ENCODE results near the gene LIPE. TPM values are rescaled to one million over a fixed set of nuclear protein-coding genes. Genes with fewer than 3 reads are reported as not detected.

Gene LIPE
- polyA plus RNA-seq, 1 experiment = 3.3 TPM

DNA sequence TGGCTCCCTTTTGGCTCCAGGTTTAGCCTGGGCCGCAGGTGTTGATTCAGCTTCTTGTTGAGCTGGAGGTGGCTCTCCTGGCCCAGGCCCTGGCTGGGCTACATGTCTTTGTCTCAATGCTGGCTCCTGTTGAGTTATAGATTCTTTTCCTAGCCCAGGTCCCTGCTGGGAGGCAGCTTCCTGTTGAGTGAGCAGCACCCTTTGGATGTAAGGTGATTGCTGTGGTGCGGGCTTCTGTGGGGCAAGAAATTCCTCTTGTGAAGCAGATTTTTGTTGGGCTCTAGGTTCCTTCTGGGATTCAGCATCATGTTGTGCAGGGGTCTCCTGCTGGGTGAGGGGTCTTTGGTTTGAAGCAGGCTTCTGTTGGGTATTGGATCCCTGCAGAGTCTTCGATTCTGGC, 545 bp downstream of the LIPE start:
- no peak overlapping the region for H3K4me3 ChIP-seq (ENCODE audit: low read depth, low read length)
- no peaks in the 10 kb centered on the region for H3K27me3 ChIP-seq (ENCODE audit: control insufficient read depth, insufficient read depth, low read length)
- DNase-seq (ENCODE audit: low read depth) = no peak
- ChIA-PET CTCF (interaction anchor here (0.5 to 3.6 kb wide), 3 partner anchors 12 to 139 kb away, joined by 5 to 13 read pairs (median 6); no protein-coding TSS in a partner anchor), POLR2A (no interaction called here)
- TF ChIP-seq, protein P1, sequence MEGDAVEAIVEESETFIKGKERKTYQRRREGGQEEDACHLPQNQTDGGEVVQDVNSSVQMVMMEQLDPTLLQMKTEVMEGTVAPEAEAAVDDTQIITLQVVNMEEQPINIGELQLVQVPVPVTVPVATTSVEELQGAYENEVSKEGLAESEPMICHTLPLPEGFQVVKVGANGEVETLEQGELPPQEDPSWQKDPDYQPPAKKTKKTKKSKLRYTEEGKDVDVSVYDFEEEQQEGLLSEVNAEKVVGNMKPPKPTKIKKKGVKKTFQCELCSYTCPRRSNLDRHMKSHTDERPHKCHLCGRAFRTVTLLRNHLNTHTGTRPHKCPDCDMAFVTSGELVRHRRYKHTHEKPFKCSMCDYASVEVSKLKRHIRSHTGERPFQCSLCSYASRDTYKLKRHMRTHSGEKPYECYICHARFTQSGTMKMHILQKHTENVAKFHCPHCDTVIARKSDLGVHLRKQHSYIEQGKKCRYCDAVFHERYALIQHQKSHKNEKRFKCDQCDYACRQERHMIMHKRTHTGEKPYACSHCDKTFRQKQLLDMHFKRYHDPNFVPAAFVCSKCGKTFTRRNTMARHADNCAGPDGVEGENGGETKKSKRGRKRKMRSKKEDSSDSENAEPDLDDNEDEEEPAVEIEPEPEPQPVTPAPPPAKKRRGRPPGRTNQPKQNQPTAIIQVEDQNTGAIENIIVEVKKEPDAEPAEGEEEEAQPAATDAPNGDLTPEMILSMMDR (IDR thresholded peaks at IDR 0.05; ENCODE audit: insufficient read depth, low read depth, low read length) = no peak
- H3K36me3 ChIP-seq (ENCODE audit: control insufficient read depth, insufficient read depth, low read length) = no peaks in the 10 kb centered on the region

DNA sequence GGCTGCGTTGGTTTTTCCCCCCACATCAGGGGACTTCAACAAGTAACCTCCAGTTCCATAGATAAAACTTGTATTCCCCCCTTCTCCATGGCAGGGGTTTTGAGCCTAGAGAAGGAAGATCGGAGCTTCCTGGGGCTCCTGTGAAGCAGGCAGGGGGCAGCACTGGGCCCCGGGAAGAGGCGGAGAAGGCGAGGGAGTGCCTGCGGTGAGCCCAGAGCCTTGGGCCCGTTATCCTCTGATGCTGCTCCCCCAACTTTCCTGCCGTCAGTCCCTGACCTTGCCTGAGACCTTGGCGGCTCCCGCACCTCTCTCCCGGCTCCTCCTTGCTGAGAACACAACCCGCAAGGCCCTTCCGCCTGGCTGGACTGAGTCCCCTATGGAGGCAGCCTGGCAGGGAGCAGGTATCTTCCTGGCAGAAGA, 2.5 kb downstream of the LIPE start:
- Histone ChIP-seq H3K36me3 (ENCODE audit: control insufficient read depth, insufficient read depth, low read length) (no peaks in the 10 kb centered on the region), H3K27me3 (ENCODE audit: control insufficient read depth, insufficient read depth, low read length) (no peaks in the 10 kb centered on the region), H3K4me3 (ENCODE audit: low read depth, low read length) (no peak overlapping the region)
- ChIA-PET POLR2A (no interaction called here), CTCF (interaction anchor here (0.8 to 2.7 kb wide), 4 partner anchors 9 to 16 kb away, joined by 4 to 15 read pairs (median 4); no protein-coding TSS in a partner anchor)
- TF ChIP-seq, protein P1 (IDR thresholded peaks at IDR 0.05; ENCODE audit: insufficient read depth, low read depth, low read length) = no peak
- DNase-seq (ENCODE audit: low read depth) = no peak

DNA sequence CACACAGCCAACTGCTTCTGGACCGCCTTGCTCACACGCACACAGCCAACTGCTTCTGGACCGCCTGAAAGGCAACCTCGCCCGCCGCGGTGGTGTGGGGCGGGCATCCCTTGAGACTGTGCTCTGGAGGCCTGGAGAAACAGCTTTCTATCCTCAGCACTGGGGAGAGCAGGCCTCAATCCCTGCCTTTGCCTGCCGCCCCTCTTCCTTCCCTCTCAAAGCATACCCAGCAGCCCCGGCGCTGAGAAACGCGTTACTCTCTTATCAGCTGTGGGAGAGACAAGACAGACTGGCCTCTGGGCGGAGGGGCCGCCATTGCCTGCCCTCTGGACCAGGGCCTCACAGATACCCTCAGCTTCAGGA, 2.9 kb downstream of the LIPE start:
- no peak overlapping the region for H3K4me3 ChIP-seq (ENCODE audit: low read depth, low read length)
- CTCF ChIA-PET = interaction anchor here (0.8 to 2.7 kb wide), 5 partner anchors 9 to 16 kb away, joined by 4 to 15 read pairs (median 4); no protein-coding TSS in a partner anchor
- no peaks in the 10 kb centered on the region for H3K36me3 ChIP-seq (ENCODE audit: control insufficient read depth, insufficient read depth, low read length)
- no peaks in the 10 kb centered on the region for H3K27me3 ChIP-seq (ENCODE audit: control insufficient read depth, insufficient read depth, low read length)
- no peak for DNase-seq (ENCODE audit: low read depth)
- POLR2A ChIA-PET = no interaction called here
- TF ChIP-seq, protein P1 (IDR thresholded peaks at IDR 0.05; ENCODE audit: insufficient read depth, low read depth, low read length) = no peak

DNA sequence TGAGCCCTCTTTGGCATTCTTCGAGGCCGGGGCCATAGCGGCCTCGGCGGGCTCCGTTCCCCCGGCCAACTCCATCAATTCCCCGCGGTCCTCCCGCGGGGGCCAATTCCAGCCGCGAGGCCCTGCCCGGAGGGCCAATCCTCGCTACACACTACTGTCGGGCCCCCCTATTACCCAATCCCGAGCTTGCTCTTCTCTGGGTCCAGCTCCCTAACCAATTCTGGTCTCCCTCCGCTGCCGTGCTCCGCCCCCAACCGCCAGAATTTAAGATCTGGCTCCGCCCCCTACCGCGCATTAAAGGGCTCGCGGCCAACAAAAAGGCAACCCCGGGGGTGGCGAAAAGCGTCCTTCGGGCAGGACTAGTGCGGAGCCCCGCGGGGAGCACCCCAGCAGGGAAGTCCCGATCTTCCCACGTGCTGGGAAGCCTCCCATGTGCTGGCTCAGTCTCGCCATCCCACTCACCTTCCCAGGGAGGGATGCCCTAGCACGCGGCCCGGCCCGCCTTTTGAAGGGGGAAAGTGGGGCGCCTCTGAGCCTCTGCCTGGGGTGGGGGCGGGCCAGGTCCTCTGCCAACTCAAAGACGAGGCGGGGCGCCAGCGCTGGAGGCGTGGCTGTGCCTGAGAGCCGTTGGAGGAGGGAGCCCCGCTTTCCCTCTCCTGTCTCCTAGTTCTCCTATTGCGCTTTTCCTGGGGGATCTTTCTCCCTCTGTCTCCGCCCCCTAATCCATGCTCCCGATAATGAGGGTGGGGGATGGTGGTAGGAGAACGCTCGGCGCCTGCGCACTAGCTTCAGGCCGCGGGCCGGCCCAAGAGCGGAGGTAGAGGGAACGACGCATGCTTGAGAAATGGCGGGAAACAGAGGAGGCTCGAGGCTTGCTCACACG, 3.5 kb downstream of the LIPE start:
- CTCF ChIA-PET = interaction anchor here (0.5 to 2.7 kb wide), 9 partner anchors 10 to 675 kb away, joined by 3 to 15 read pairs (median 4); no protein-coding TSS in a partner anchor
- TF ChIP-seq, protein P1 (IDR thresholded peaks at IDR 0.05; ENCODE audit: insufficient read depth, low read depth, low read length) = no peak
- H3K27me3 ChIP-seq (ENCODE audit: control insufficient read depth, insufficient read depth, low read length) = no peaks in the 10 kb centered on the region

DNA sequence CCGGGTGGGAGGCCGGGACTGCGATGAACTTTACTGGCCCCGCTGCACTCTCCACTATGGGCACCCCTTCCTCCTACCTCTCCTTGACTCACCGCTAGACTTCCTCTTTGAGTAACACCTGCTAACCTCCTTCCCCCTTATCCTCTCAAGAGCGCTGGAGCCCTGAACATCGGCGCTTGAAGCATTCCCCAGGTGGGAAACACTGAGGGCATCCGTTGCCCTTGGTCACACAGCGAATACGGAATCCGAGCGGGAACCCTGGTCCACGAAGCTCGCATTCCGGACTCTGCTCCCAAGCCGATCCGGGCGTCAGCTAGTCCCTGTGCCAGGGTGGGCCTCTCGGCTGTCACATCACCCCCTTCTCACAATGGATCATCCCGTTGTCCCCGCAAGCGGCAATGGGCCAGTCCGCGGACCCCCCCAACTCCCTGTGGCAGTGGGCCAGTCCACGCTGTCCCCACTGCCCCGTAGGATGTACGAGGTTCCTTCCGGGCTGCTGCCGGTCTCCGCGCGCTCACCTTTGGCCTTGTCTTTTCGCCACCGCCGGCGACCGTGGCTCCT, 4.2 kb downstream of the LIPE start:
- H3K36me3 ChIP-seq (ENCODE audit: control insufficient read depth, insufficient read depth, low read length) = no peaks in the 10 kb centered on the region
- ChIA-PET CTCF (interaction anchor here (1.0 to 2.7 kb wide), 6 partner anchors 9 to 314 kb away, joined by 3 to 15 read pairs (median 4); no protein-coding TSS in a partner anchor), POLR2A (no interaction called here)
- no peak for DNase-seq (ENCODE audit: low read depth)
- no peaks in the 10 kb centered on the region for H3K27me3 ChIP-seq (ENCODE audit: control insufficient read depth, insufficient read depth, low read length)
- peak overlapping the region; percentile 62 for H3K4me3 ChIP-seq (ENCODE audit: low read depth, low read length)
- TF ChIP-seq, protein P1 (IDR thresholded peaks at IDR 0.05; ENCODE audit: insufficient read depth, low read depth, low read length) = no peak

More for the DNA sequence above, 3.5 kb downstream of the LIPE start:
- POLR2A ChIA-PET = no interaction called here
- H3K4me3 ChIP-seq (ENCODE audit: low read depth, low read length) = peak overlapping the region; percentile 62
- DNase-seq (ENCODE audit: low read depth) = peak; percentile 54
- no peaks in the 10 kb centered on the region for H3K36me3 ChIP-seq (ENCODE audit: control insufficient read depth, insufficient read depth, low read length)
